Brain microvascular endothelial cell (primary cell): ENCODE data around the gene MYBBP1A.

ENCODE experiments used
- DNase-seq: peaks from one replicate; pipeline ENCODE4 v3.0.0-alpha.2; 2020
- H3K27ac ChIP-seq: fragments of 250-450 bp; sonication (Bioruptor Pico); 2 replicates; pipeline ENCODE4 v1.5.1; 2020; ENCODE audit warnings: mild to moderate bottlenecking, moderate library complexity
- H3K27me3 ChIP-seq: fragments of 250-450 bp; sonication (Bioruptor Pico); replicated peaks from 2 replicates; pipeline ENCODE4 v1.5.1; 2020; ENCODE audit warnings: mild to moderate bottlenecking
- H3K36me3 ChIP-seq: fragments of 250-450 bp; sonication (Bioruptor Pico); replicated peaks from 2 replicates; pipeline ENCODE4 v1.5.1; 2020; ENCODE audit warnings: mild to moderate bottlenecking
- H3K4me3 ChIP-seq: 2 replicates; pipeline ENCODE4 v1.5.1; 2011; ENCODE audit warnings: low read depth, mild to moderate bottlenecking, control low read depth, low read length, moderate library complexity
- CTCF ChIP-seq: IDR thresholded peaks from 2 replicates; pipeline ENCODE4 v1.5.1; 2011; ENCODE audit warnings: low read depth, mild to moderate bottlenecking, moderate library complexity, low read length, control low read depth, inconsistent platforms; ENCODE audit errors: missing control alignments
- in situ Hi-C: cut with HindIII; loops from 2 replicates; pipeline ENCODE4 v1.10.0; 2017; ENCODE audit warnings: low sequenced_read_pairs, low pct_ligation_motif_present

Gene MYBBP1A

DNA sequence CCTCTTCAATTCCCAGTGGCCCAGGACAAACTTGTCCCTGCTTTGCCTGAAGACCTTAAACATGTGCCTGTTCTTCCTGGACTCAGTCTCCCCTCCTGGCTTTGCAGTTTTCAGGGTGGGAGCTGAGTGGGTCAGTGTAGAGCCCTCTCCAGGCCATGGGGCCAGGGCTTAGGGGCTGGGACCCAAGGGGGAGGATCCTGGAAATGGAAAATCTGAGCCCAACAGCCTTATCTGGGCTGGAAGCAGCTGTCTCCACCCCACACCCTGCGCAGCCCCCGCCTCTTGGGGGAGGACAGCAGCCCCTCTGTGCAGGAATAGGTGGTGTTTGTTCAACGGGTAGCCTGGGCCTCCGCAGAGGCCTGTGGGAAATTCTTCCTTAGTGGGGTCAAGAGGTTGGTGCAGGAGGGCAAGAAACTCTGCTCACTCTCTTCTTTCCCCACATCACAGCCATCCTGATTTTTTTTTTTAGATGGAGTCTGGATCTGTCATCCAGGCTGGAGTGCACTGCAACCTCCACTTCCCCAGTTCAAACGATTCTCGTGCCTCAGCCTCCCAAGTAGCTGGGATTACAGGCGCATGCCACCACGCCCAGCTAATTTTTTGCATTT lies 22.3 kb upstream of the MYBBP1A start:
- no peak for TF ChIP-seq CTCF
- Histone ChIP-seq H3K27me3 (peaks cover 4% of the 10 kb centered on the region), H3K36me3 (no peaks in the 10 kb centered on the region), H3K4me3 (no peak overlapping the region), H3K27ac (no peak overlapping the region)
- in situ Hi-C loops = no loop called here
- no peak for DNase-seq

DNA sequence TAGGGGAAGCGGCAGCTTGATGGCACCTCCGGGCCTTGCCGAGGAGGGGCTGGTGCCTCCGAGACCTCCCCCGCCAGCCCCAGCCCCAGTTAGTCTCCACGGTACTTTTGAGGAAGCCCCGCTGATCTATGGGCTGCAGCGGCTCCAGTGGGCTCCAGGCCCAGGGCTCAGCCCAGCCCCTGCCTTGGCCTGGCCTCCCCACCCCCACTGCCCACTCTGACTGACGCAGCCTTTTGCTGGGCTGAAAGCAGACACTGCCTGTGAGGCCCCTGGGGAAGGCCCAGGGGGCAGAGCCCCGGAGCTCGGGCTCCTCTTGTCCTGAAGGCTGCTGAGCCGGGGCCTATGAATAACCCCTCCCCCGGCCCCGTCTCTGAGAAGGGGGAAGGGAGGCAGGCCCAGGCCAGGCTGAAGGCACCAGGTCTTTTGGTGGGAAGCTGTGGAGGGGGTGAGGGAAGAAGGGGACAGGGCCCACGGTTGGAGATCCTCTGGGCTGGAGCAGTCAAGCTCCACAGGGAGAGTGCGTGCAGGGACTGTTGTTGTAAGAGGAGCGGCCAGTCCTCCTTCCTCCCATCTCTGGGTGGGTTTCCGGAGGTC lies 21.6 kb upstream of the MYBBP1A start:
- TF ChIP-seq CTCF = no peak
- in situ Hi-C loops = no loop called here
- Histone ChIP-seq H3K36me3 (no peaks in the 10 kb centered on the region), H3K27ac (no peak overlapping the region), H3K27me3 (peaks cover 3% of the 10 kb centered on the region), H3K4me3 (no peak overlapping the region)
- DNase-seq = no peak

GRCh38 chr17:4576161-4576558 lies 21.0 kb upstream of the MYBBP1A start:
- in situ Hi-C loops = no loop called here
- Histone ChIP-seq H3K27ac (no peak overlapping the region), H3K4me3 (no peak overlapping the region), H3K27me3 (no peaks in the 10 kb centered on the region), H3K36me3 (no peaks in the 10 kb centered on the region)
- no peak for DNase-seq
- no peak for TF ChIP-seq CTCF

DNA sequence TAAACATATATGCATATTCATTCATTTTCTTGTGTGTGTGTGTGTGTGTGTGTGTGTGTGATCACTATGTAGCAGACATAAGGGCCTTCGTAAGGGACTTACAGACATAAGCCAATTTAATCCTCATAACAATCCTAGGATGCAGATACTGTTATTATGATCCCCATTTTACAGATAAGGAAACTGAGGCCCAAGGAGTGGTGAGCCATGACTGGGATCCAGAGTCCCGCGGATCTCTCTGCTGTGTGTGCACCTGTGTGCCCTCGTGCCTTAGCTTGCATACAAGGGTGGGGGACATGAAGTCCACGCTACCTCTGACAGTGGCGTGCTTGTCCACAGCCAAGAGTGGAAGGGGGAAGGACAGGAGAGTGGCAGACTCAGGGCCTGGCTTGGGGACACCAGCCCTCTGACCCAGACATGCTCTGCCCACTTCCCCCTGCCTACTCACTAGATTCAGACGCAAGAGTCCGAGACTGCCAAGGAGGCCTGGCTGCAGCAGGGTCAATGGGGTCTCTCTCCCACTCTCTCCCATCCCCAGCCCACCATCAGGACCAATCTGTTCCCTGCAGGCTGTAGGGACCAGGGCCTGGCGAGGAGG lies 19.4 kb upstream of the MYBBP1A start:
- Histone ChIP-seq H3K36me3 (no peaks in the 10 kb centered on the region), H3K27me3 (no peaks in the 10 kb centered on the region), H3K27ac (no peak overlapping the region), H3K4me3 (no peak overlapping the region)
- in situ Hi-C loops = no loop called here
- TF ChIP-seq CTCF = no peak
- no peak for DNase-seq

DNA sequence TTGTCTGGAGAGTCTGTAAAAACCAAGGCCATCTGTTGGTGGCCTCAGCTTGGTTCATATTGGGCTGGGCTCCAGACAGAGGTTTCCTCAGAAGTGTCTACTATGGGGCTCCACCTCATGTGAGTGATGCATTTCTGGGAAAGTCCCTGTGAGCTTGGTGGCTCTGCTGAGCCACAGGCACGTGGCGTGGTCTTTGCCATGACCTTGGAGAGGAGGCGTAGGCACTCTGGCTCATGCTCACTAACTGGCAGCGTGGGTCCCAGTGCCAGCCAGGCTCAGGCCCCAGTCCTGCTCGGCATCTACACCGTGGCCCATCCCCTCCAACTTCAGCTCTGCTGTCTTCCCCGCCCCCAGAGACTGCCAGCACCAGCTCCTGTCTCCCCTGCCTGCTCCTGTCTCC lies 18.5 kb upstream of the MYBBP1A start:
- Histone ChIP-seq H3K27ac (no peak overlapping the region), H3K27me3 (no peaks in the 10 kb centered on the region), H3K36me3 (no peaks in the 10 kb centered on the region), H3K4me3 (no peak overlapping the region)
- no peak for TF ChIP-seq CTCF
- DNase-seq = no peak
- in situ Hi-C loops = no loop called here
